ENCODE measurements around the gene STC2.

STC2 gene

DNA sequence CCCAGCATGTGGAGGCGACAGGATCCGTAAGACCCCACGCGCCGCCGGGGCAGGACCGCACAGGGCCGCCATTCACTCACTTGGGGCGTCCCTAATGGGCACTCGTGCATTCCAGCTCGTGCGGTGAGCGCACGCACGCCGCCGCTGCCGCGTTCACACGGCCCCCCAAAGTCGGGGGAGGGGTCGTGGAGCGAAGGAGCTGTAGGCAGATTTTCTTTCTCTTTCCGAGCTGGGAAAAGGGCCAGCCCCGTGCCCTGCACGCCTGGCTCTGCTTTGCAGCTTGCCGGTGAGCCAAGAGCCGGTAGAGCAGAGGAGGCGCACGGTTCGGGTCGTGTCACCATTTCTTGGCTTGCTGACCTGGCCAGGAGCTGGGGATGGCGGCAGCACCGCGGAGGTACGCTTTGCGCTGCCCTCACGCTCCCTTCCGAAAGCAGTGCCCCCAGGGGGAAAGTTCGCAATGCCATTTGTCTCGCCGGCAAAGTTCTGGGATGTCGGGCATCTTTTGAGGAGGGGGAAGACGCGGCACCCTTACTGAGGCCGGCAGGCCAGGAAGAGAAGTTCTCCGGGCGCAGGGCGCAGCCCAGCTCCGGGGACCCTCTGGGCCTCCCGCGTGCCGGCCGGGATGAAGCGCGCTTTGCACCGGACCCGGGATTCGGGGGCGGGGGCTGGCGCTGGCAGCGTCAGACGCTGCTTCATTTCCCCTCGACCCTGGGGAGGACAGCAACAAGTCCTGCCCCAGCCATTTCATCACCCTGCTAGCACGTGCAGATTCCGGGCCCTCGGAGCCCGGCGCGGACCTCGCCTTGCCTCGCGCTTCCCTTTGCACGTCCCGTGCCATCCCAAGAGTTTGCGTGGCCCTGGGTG, 898 bp downstream of the STC2 start:
- no peak overlapping the region for H3K9ac ChIP-seq (ENCODE audit: low read length)
- no peaks in the 10 kb centered on the region for H3F3A ChIP-seq (ENCODE audit: insufficient read depth, low read length)
- no peak overlapping the region for H3K4me3 ChIP-seq (ENCODE audit: low read depth, low read length, poor library complexity, severe bottlenecking)
- no peak overlapping the region for H3K27ac ChIP-seq (ENCODE audit: low read depth, low read length, poor library complexity, severe bottlenecking)
- H4K20me1 ChIP-seq (ENCODE audit: insufficient read depth, low read length) = no peaks in the 10 kb centered on the region
- no peak overlapping the region for H3K4me2 ChIP-seq (ENCODE audit: low read length)
- TF ChIP-seq EZH2 (IDR thresholded peaks at IDR 0.05; ENCODE audit: borderline replicate concordance, low read length) = no peak
- TF ChIP-seq, protein P1, sequence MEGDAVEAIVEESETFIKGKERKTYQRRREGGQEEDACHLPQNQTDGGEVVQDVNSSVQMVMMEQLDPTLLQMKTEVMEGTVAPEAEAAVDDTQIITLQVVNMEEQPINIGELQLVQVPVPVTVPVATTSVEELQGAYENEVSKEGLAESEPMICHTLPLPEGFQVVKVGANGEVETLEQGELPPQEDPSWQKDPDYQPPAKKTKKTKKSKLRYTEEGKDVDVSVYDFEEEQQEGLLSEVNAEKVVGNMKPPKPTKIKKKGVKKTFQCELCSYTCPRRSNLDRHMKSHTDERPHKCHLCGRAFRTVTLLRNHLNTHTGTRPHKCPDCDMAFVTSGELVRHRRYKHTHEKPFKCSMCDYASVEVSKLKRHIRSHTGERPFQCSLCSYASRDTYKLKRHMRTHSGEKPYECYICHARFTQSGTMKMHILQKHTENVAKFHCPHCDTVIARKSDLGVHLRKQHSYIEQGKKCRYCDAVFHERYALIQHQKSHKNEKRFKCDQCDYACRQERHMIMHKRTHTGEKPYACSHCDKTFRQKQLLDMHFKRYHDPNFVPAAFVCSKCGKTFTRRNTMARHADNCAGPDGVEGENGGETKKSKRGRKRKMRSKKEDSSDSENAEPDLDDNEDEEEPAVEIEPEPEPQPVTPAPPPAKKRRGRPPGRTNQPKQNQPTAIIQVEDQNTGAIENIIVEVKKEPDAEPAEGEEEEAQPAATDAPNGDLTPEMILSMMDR (IDR thresholded peaks at IDR 0.05; ENCODE audit: low read length) = no peak
- no peaks in the 10 kb centered on the region for H3K9me3 ChIP-seq (ENCODE audit: low read length)
- H3K36me3 ChIP-seq (ENCODE audit: insufficient read depth, low read length) = no peaks in the 10 kb centered on the region
- no peak overlapping the region for H2AFZ ChIP-seq (ENCODE audit: low read length)
- no peaks in the 10 kb centered on the region for H3K4me1 ChIP-seq (ENCODE audit: insufficient read depth, low read length, severe bottlenecking)
- no peaks in the 10 kb centered on the region for H3K9me2 ChIP-seq (ENCODE audit: low read depth, low read length)
- no peaks in the 10 kb centered on the region for H3K79me2 ChIP-seq (ENCODE audit: insufficient read depth, low read length)
- H3K27me3 ChIP-seq (ENCODE audit: insufficient read depth, low read length) = no peaks in the 10 kb centered on the region

GRCh38 chr5:173326501-173326960, 1.7 kb downstream of the STC2 start:
- H3K4me3 ChIP-seq (ENCODE audit: low read depth, low read length, poor library complexity, severe bottlenecking) = no peak overlapping the region
- no peaks in the 10 kb centered on the region for H3F3A ChIP-seq (ENCODE audit: insufficient read depth, low read length)
- no peak overlapping the region for H3K4me2 ChIP-seq (ENCODE audit: low read length)
- H3K27me3 ChIP-seq (ENCODE audit: insufficient read depth, low read length) = no peaks in the 10 kb centered on the region
- no peak overlapping the region for H3K9ac ChIP-seq (ENCODE audit: low read length)
- no peaks in the 10 kb centered on the region for H3K9me2 ChIP-seq (ENCODE audit: low read depth, low read length)
- no peak overlapping the region for H3K27ac ChIP-seq (ENCODE audit: low read depth, low read length, poor library complexity, severe bottlenecking)
- no peak for TF ChIP-seq EZH2 (IDR thresholded peaks at IDR 0.05; ENCODE audit: borderline replicate concordance, low read length)
- TF ChIP-seq, protein P1 (IDR thresholded peaks at IDR 0.05; ENCODE audit: low read length) = no peak
- H3K9me3 ChIP-seq (ENCODE audit: low read length) = no peaks in the 10 kb centered on the region
- no peaks in the 10 kb centered on the region for H3K36me3 ChIP-seq (ENCODE audit: insufficient read depth, low read length)
- no peaks in the 10 kb centered on the region for H4K20me1 ChIP-seq (ENCODE audit: insufficient read depth, low read length)
- H3K79me2 ChIP-seq (ENCODE audit: insufficient read depth, low read length) = no peaks in the 10 kb centered on the region
- no peaks in the 10 kb centered on the region for H3K4me1 ChIP-seq (ENCODE audit: insufficient read depth, low read length, severe bottlenecking)
- H2AFZ ChIP-seq (ENCODE audit: low read length) = no peak overlapping the region

DNA sequence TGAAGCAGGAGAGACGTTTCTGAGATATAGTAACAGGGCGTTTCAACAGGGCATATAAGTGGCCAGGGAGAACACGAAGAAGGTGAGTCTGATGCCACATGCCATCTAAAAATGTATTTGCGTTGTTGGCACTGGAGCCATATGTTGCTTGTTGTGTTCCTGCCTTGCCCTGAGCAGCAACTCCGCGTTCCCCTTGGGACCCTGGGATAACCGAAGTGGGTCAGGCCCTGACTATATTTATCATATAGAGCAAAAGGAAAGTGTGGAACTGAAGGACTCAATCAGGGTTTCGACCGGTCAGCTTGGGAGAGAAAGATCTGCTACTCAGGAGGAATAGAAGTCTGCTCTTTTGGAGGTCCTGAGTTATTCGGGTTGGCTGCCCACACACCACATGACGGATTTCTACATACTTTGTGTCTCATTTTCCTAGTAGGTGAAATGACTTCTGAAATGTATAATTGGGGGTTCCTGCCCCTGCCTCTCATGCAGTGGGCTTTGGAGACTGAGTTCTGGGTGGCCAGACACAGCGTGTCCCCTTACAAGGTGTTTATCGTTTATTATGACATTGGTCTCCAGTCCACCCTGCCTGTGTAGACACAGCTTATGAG, 3.0 kb downstream of the STC2 start:
- no peak overlapping the region for H3K4me3 ChIP-seq (ENCODE audit: low read depth, low read length, poor library complexity, severe bottlenecking)
- no peaks in the 10 kb centered on the region for H3K9me2 ChIP-seq (ENCODE audit: low read depth, low read length)
- no peak overlapping the region for H3K27ac ChIP-seq (ENCODE audit: low read depth, low read length, poor library complexity, severe bottlenecking)
- H3K27me3 ChIP-seq (ENCODE audit: insufficient read depth, low read length) = no peaks in the 10 kb centered on the region
- no peaks in the 10 kb centered on the region for H3K79me2 ChIP-seq (ENCODE audit: insufficient read depth, low read length)
- H3K36me3 ChIP-seq (ENCODE audit: insufficient read depth, low read length) = no peaks in the 10 kb centered on the region
- TF ChIP-seq, protein P1 (IDR thresholded peaks at IDR 0.05; ENCODE audit: low read length) = no peak
- TF ChIP-seq EZH2 (IDR thresholded peaks at IDR 0.05; ENCODE audit: borderline replicate concordance, low read length) = no peak
- H3K9me3 ChIP-seq (ENCODE audit: low read length) = no peaks in the 10 kb centered on the region
- no peaks in the 10 kb centered on the region for H3F3A ChIP-seq (ENCODE audit: insufficient read depth, low read length)
- H4K20me1 ChIP-seq (ENCODE audit: insufficient read depth, low read length) = no peaks in the 10 kb centered on the region
- H3K4me1 ChIP-seq (ENCODE audit: insufficient read depth, low read length, severe bottlenecking) = no peaks in the 10 kb centered on the region
- no peak overlapping the region for H3K4me2 ChIP-seq (ENCODE audit: low read length)
- no peak overlapping the region for H2AFZ ChIP-seq (ENCODE audit: low read length)
- H3K9ac ChIP-seq (ENCODE audit: low read length) = no peak overlapping the region
